Measurements from ENCODE around the gene C17orf107.

Gene C17orf107

GRCh38 chr17:4951486-4951885 lies 52.1 kb downstream of the C17orf107 start:
- no peak for TF ChIP-seq ZFX (IDR thresholded peaks at IDR 0.05; ENCODE audit: borderline replicate concordance)
- TF ChIP-seq, protein P1, sequence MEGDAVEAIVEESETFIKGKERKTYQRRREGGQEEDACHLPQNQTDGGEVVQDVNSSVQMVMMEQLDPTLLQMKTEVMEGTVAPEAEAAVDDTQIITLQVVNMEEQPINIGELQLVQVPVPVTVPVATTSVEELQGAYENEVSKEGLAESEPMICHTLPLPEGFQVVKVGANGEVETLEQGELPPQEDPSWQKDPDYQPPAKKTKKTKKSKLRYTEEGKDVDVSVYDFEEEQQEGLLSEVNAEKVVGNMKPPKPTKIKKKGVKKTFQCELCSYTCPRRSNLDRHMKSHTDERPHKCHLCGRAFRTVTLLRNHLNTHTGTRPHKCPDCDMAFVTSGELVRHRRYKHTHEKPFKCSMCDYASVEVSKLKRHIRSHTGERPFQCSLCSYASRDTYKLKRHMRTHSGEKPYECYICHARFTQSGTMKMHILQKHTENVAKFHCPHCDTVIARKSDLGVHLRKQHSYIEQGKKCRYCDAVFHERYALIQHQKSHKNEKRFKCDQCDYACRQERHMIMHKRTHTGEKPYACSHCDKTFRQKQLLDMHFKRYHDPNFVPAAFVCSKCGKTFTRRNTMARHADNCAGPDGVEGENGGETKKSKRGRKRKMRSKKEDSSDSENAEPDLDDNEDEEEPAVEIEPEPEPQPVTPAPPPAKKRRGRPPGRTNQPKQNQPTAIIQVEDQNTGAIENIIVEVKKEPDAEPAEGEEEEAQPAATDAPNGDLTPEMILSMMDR (IDR thresholded peaks at IDR 0.05), result no peak
- peak overlapping the region; percentile 100; the same call in 1 of the 2 replicates for H3K27ac ChIP-seq

All from 22Rv1 (cell line).